G401 (cell line): ENCODE measurements around the gene NEMF. TPM values are rescaled to one million over a fixed set of nuclear protein-coding genes. Genes with fewer than 3 reads are reported as not detected.
A peak's percentile ranks its signal among the peaks of the same experiment; 100 is the strongest.
"Not testable (repeated sequence)": the region's sequence is repeated elsewhere in the genome, so short reads cannot be mapped to it uniquely, and the experiment has no call there.

Experiments used
- DNase-seq: peaks from one replicate; pipeline ENCODE4 v3.0.0-alpha.2; 2015; ENCODE audit warnings: low spot score
- in situ Hi-C: cut with HindIII; loops from 2 replicates; pipeline ENCODE4 v1.10.0; 2016; ENCODE audit warnings: low sequenced_read_pairs, mixed read lengths
- total RNA-seq: library from RNA; depleted of rRNA; stranded (reverse); fragments of >200 nt; shearing (Covaris generic); gene quantifications from 2 replicates; pipeline ENCODE4 v1.2.3, GENCODE V29; 2014

Gene NEMF
- total RNA-seq, 1 experiment from 2014 or later, result 61.2 TPM

DNA sequence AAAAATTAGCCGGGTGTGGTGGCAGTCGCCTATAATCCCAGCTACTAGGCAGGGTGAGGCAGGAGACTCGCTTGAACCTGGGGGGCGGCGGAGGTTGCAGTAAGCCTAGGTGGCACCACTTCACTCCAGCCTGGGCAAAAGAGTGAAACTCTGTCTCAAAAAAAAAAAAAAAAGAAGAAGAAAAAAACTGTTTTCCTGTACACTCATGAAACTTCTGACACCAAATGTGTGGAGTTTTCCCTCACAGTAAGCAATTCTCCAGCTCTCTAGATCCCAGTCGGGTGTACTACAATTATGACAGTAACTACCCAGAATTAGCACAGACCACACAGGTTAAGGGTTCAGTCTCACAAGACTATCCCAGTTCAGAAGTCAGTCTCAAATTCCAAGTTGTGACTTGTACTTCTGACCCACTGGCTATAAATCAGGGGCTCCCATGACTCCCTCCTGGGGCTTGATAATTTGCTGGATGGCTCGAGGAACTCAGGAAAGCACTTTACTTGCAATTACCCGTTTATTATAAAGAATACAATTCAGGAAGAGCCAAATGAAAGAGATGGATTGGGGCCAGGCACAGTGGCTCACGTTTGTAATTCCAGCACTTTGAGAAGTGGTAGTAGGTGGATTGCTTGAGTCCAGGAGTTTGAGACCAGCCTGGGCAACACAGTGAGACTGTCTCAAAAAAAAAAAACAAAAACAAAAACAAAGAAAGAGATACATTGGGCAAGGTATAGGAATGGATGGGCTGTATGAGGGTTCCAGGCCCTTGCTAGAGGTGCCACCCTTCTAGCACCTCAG, 27.9 kb upstream of the NEMF start:
- in situ Hi-C loops, result no loop called here
- peak; percentile 58 for DNase-seq

DNA sequence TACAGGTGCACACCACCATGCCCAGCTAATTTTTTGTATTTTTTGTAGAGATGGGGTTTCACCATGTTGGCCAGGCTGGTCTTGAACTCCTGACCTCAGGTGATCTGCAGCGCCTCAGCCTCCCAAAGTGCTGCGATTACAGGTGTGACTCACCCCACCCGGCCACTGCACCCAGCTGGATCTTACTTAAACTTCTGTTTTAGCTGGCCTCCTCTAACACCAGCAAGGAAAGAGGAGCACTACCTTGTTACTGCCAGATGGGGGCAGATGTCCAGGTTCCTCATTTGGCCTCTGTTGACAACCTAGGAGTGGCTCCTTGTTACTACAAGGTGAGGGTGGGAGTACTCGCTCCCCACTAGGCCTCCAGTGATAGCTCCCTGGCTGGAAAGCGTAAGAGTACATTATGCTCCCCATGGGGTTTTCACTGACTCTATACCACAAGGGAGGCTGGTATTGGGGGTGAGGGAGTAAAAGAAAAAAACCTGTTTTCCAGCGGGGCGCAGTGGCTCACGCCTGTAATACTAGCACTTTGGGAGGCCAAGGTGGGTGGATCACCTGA, 27.1 kb upstream of the NEMF start:
- DNase-seq, result peak; percentile 64
- in situ Hi-C loops, result no loop called here

DNA sequence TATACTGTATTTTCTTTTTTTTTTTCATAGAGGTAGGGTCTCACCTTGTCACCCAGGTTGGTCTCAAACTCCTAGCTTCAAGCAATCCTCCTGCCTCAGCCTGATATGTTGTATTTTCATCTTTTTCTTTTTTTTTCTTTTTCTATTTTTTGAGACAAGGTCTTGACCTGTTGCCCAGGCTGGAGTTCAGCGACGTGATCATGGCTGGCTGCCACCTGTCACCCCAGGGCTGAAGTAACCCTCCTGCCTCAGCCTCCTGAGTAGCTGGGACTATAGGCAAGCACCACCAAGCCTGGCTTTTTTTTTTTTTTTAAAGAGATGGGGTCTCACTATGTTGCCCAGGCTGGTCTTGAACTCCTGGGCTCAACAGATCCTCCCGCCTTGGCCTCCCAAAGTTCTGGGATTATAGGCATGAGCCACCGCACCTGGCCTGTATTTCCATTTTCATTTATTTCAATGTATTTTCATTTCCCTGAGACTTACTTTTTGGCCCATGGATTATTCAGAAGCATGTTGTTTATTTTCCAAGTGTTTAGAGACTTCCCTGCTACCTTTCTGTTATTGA, 24.1 kb upstream of the NEMF start:
- DNase-seq, result no peak
- in situ Hi-C loops, result no loop called here

DNA sequence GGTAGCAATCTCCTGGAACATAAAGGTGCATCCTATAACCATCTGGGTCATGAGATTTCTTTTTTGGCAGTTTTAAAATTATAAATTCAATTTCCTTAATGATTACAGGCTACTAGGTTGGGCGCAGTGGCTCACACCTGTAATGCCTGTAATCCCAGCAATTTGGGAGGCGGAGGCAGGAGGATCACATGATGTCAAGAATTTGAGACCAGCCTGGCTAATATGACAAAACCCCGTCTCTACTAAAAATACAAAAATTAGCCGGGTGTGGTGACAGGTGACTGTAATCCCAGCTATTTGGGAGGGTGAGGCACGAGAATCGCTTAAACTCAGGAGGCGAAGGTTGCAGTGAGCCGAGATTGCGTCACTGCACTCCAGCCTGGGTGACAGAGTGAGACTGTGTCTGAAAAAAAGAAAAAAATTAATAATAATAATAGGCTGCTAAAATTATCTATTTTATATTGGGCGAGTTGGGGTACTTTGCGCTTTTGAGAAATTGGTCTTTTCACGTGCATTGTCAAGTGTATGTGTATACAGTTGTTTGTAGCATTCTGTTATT, 23.1 kb upstream of the NEMF start:
- no peak for DNase-seq
- in situ Hi-C loops, result no loop called here

DNA sequence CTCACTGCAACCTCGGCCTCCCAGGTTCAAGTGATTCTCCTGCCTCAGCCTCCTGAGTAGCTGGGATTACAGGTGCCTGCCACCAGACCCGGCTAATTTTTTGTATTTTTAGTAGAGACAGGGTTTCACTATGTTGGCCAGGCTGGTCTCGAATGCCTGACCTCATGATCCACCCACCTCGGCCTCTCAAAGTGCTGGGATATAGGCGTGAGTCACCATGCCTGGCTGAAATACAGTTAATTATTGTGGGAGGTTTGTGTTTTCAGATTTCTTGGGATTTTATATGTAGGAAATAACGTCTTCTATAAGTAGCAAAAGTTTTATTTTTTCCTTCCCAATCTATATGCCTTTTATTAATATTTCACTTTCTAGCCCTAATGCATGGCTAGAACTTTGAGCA, 21.0 kb upstream of the NEMF start:
- in situ Hi-C loops, result loop anchor here (25.0 kb wide), 1 partner anchor 264 kb away; no protein-coding TSS in a partner anchor
- DNase-seq, result not testable (repeated sequence)

DNA sequence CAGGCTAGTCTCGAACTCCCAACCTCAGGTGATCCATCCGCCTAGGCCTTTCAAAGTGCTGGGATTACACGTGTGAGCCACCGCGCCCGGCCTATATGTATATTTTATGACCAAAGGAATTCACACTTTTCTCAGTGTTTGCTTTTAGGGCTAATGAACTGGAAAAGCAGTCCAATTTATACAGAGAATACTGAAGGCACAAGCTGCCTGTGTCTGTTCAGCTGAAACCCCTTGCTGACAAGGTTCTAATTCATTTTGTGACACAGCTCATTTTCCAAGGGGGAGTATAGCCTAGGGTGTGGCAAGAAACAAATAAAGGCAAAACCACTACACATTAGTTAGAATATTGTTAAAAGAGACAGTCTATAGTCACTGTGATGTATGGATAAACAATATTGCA, 18.3 kb upstream of the NEMF start:
- DNase-seq, result no peak
- in situ Hi-C loops, result loop anchor here (25.0 kb wide), 1 partner anchor 266 kb away; no protein-coding TSS in a partner anchor

DNA sequence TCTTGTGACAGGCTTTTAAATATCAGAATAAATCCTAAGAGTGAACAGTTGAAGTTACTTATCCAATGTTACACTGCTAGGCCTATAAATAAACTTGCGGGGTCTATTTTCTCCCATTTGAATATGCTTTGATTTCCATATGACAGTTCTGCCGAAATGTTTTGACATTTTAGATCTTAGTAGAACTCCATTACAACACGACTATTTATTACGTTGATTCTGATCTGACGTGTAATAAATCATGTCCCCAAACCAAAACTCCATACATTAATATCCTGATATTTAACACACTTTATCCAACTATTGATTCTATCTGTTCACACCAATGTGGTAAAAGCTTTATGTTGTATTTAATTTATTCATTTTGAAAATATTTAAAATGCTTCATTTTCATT, 16.1 kb upstream of the NEMF start:
- no peak for DNase-seq
- in situ Hi-C loops, result loop anchor here (25.0 kb wide), 1 partner anchor 269 kb away; no protein-coding TSS in a partner anchor

DNA sequence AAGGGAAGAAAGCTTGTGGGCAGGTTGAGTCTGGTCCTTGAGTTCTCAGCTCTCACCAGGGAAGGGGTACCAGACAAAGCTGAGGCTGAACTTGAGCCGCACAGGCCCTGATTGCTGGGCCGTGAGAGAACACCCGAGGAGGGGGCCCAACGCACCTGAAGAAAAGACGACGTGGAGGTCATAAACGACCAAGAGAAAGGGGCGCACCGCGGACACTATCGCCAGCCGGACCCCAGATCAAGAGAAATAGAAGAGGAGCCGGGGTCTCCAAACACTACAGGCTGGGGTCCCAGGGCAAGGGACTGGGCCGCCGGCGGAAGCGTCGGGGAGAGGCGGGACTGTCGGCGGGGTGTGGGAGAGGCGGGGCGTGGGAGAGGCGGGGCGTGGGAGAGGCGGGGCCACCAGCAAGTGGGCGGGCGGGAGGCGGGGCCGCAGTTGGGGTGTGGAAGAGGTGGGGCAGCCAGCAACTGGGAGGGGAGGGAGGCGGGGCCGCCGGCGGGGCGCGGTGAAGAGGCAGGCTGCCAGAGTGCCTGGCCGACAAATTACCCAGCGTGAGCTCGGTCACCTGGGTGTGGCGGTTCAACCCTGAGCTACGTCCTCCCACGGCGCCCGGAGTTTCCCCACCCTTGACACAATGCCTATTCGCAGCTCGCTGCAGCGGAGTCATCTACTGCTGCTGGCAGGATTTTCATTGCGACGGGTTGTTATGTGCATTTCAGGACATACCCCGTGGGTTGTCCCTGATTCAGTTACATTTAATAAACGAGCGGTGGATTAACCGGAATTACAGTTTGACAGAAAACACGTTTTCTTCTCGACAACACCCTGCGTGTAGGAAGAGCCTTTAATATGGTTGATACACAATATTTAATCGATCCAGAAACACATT, 15.5 kb upstream of the NEMF start:
- peak; percentile 95 for DNase-seq
- in situ Hi-C loops, result loop anchor here (25.0 kb wide), 1 partner anchor 269 kb away; no protein-coding TSS in a partner anchor

DNA sequence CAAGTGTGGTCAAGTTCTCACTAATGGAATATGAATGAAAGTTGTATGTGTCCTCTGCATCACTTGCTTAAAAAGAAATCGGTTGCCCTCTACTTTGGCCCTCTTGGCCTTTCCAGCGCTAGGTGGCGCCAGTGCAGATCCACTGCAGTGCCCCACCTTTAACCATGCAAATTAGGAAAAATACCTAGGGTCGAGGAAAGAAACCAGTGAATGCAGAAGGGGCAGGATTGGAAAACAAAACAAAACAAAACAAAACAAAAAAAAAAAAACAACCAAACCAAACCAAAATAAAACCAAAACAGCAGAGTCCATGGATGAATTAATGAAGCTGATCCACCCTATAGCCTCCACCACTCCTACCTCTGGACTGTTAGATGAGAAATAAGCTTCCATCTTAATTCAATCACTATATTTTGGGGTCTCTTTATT, 12.9 kb upstream of the NEMF start:
- in situ Hi-C loops, result loop anchor here (25.0 kb wide), 1 partner anchor 272 kb away; no protein-coding TSS in a partner anchor
- DNase-seq, result peak; percentile 78

DNA sequence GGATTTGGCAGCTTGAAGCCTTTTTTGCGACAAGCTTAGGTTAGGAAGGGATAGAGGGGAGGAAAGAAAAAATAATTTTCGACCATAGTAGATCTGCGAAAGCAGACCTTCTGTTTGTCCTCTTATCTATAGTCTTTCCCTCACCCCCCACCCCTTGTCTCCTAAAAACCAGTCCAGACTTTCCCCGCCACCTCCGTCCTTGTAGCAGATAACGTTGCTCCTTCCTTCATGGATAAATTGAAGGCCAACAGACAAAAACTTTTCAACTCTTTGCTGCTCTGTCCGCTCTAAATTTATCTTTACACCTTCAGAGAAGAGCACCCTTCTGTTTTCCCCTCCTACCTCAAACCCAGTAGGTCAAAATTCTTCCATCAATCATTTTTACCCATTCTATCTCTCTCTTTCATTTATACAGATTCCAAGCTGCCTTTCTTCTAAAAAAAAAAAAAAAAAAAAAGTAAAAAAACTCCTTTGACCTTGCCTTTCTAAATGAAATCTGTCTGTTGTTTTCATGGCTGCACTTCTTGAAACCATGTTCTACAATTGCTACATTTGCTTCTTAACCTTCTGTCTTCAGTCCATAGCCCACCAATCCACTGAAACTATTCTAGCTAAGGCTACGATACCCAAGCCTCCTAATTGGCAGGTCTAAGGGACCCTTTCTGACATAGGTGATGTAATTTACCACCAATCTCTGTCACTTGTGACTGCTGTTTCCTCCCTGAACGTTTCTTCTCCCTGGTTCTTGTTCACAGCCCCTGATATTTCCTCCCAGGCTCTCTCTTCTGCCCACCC, 11.1 kb upstream of the NEMF start:
- in situ Hi-C loops, result loop anchor here (25.0 kb wide), 1 partner anchor 274 kb away; no protein-coding TSS in a partner anchor
- peak; percentile 51 for DNase-seq

DNA sequence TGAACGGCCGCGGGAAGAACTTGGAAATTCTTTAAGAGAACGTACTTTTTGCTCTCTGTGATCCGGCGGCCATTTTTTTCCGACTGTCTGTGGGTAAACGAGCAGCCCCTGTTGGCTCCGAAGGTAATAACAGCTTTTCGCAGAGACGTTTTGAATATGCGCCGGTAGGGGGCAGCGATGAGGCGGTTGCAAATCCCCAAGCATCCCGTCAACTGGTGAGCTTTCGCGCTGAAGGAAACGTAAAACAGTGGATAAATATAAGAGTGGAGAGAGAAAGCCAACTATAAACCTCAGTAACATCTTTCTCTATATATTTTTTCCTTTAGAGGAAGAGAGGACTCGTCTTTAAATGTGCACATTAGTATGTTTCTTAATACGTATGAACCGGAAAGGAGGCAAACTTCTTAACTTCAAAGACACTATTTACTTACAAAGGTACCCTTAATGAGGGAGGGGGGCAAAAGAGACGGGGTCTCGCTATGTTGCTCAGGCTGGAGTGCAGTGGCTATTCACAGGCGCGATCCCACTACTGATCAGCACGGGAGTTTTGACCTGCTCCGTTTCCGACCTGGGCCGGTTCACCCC, 9.6 kb upstream of the NEMF start:
- peak; percentile 90 for DNase-seq
- in situ Hi-C loops, result loop anchor here (25.0 kb wide), 1 partner anchor 275 kb away; no protein-coding TSS in a partner anchor

DNA sequence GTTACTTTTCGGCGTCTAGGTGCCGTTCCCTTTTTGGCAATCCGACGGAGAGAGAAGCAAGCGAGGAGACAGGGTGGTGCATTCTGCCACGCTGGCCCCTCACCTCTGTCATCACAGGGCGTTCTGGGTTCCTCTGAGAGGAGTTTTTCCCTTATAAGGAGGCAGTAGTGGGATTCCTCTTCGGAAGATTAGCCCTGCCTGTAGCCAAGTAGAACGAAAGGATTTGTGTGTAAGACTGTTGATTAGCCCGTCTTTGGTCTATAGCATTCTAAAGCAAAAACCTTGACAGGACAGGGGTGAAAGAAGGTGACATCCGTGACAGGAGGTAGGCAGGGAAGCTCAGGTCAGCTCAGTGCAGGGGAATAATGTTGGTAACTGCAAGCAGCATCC, 9.1 kb upstream of the NEMF start:
- peak; percentile 80 for DNase-seq

DNA sequence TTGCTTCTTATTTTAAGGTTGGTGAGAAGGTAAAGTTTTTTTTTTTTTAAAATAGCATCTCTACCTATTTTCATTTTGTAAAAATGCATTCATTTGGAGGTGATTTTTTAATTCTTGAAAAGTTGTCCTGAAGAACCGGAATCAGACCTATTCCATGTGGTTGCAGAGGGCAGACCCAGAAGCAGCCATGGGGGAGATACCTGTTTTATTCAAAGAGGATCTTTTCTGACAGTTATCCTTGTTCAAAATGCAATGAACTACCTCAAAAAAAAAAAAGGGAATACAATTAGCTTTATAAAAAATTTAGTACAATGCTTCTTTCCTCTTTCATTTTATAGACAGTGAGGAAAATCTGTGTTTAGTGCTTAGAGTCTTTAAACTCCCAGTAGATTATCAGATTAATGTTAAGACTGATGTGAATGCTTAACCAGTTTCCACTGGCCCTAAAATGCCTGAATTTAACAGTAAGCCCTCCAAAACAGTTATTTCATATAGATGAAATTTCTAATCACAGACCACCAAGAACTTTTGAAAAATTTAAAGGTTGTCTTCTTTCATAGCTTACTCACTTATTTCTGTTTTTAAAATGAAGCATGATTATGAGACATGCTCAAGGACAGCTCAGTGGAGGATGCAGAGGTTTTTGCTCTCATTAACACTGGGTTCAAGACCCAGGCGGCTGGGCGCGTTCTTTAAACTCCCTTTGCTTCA, 8.6 kb upstream of the NEMF start:
- no peak for DNase-seq
- in situ Hi-C loops, result loop anchor here (25.0 kb wide), 1 partner anchor 276 kb away; no protein-coding TSS in a partner anchor

More for the DNA sequence above, 9.1 kb upstream of the NEMF start:
- in situ Hi-C loops, result loop anchor here (25.0 kb wide), 1 partner anchor 276 kb away; no protein-coding TSS in a partner anchor

DNA sequence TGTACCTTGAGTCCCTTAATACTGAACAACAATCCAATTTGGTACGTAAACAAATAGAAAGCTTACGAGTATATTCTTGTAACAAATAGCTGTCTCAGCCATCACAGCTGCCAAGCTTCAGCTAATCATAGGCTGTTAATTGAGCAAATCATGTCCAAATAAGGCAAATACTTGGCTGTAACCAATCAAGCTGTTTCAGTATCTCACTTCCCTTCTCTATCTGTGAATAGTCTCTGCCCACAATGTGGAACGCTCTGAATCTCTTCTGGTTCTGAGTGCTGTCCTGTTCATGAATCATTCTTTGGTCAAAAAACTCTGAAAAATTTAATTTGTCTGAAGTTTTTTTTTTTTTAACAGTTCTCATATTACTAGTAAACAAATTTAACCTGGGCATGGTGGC, 5.8 kb upstream of the NEMF start:
- no peak for DNase-seq
- in situ Hi-C loops, result loop anchor here (25.0 kb wide), 1 partner anchor 279 kb away; no protein-coding TSS in a partner anchor

DNA sequence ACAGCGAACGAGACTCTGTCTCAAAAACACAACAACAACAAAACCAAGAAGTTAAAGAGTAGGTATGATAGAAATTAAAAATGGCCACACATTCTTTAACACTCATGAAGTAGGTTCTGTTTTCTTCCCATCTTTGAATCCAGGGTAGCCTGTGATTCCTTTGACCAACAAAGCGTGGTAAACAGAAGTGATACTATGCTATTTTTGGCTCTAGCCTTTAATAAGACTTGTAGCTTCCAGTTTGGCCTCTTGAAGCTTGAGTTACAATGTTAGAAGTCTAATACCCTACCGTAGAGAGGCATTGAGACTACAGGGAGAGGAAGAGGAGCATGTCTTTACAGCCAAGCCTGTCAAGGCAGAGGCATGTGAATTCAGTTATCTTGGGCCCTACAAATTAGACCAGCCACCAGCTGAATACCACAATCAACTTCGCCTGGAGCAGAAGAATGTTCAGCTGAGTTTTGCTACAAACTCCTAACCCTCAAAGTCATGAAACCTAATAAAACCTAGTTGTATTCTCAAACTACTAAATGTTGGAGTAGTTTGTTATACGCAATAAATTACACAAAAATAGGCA, 4.9 kb upstream of the NEMF start:
- in situ Hi-C loops, result loop anchor here (25.0 kb wide), 1 partner anchor 280 kb away; no protein-coding TSS in a partner anchor

DNA sequence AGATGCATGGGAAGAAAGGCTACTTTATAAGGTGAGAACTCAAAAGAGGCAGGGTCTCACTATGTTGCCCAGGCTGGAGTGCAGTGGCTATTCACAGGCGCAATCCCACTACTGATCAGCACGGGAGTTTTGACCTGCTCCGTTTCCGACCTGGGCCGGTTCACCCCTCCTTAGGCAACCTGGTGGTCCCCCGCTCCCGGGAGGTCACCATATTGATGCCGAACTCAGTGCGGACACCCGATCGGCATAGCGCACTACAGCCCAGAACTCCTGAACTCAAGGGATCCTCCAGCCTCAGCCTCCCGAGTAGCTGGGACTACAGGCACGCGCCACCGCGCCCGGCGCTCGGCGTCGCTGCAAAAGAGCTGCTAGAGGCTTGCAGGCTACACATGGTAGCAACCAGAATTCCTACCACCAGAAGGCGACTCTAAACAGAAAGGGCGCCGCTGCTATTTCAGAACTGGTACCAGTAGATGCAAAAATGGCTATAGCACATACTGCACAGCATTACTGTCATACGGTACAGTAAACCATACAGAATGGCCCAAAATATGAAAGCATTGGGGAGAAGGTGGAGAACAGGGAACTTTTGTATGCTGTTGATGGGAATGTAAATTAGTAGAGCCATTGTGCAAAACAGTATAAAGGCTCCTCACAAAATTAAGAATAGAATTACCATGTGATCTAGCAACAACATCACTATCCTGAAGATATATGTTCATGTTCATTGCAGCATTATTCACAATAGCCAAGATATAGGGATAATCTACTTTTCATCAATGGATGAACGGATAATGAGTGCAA, 1.2 kb upstream of the NEMF start:
- in situ Hi-C loops, result loop anchor here (25.0 kb wide), 1 partner anchor 284 kb away; no protein-coding TSS in a partner anchor
- peak; percentile 81 for DNase-seq

More for the DNA sequence above, 4.9 kb upstream of the NEMF start:
- DNase-seq, result no peak
